Keratinocyte (primary cell): ENCODE measurements around the gene TIAM1. TPM values are rescaled to one million over a fixed set of nuclear protein-coding genes. Genes with fewer than 3 reads are reported as not detected.

Source experiments
- DNase-seq: peaks from one replicate; pipeline ENCODE4 v3.0.0-alpha.2; 2011; ENCODE audit warnings: low read depth, missing footprints, low spot score
- FAIRE-seq: peaks from 2 replicates; lab custom pipeline; 2011; peaks lifted over from hg19 to GRCh38; lab: Jason Lieb, UNC
- H2AFZ ChIP-seq: 2 replicates; pipeline ENCODE4 v1.6.0; 2012; ENCODE audit warnings: low read length, control low read depth, inconsistent platforms; ENCODE audit not compliant: control insufficient read depth
- H3K27ac ChIP-seq: 2 replicates; pipeline ENCODE4 v1.5.1; 2011; ENCODE audit warnings: low read length; ENCODE audit not compliant: control insufficient read depth, insufficient read depth
- H3K27me3 ChIP-seq: 3 replicates; pipeline ENCODE4 v1.6.0; 2011; ENCODE audit warnings: low read length; ENCODE audit not compliant: control insufficient read depth, insufficient read depth; ENCODE audit errors: extremely low read depth
- H3K36me3 ChIP-seq, 2 experiments: 2 replicates in 1 of 2; 3 replicates in 1 of 2; pipeline ENCODE4 v1.5.1; 2011; ENCODE audit warnings: low read length in 2 of 2, mild to moderate bottlenecking in 1 of 2; ENCODE audit not compliant: control insufficient read depth in 2 of 2, insufficient read depth in 2 of 2; ENCODE audit errors: extremely low read depth in 1 of 2
- H3K4me1 ChIP-seq: 3 replicates; pipeline ENCODE4 v1.5.1; 2011; ENCODE audit warnings: low read length; ENCODE audit not compliant: control insufficient read depth, insufficient read depth; ENCODE audit errors: extremely low read depth
- H3K4me2 ChIP-seq: 3 replicates; pipeline ENCODE4 v1.6.0; 2011; ENCODE audit warnings: low read depth, low read length; ENCODE audit not compliant: control insufficient read depth, insufficient read depth; ENCODE audit errors: extremely low read depth
- H3K4me3 ChIP-seq, 3 experiments: fragments of 200-600 bp in 1 of 3; sonication (generic) in 1 of 3; 2 replicates in 2 of 3; 3 replicates in 1 of 3; pipeline ENCODE4 v1.5.1; 2011 to 2016; ENCODE audit warnings: low read length in 3 of 3, mild to moderate bottlenecking in 3 of 3, control low read depth in 2 of 3, inconsistent platforms in 1 of 3, low read depth in 1 of 3, mixed read lengths in 1 of 3, mixed run types in 1 of 3, moderate library complexity in 1 of 3; ENCODE audit not compliant: control insufficient read depth in 2 of 3, insufficient read depth in 2 of 3; ENCODE audit errors: extremely low read depth in 1 of 3
- H3K79me2 ChIP-seq: 2 replicates; pipeline ENCODE4 v1.6.0; 2012; ENCODE audit warnings: low read length; ENCODE audit not compliant: control insufficient read depth, insufficient read depth
- H3K9ac ChIP-seq: 3 replicates; pipeline ENCODE4 v1.6.0; 2011; ENCODE audit warnings: low read length; ENCODE audit not compliant: control insufficient read depth, insufficient read depth; ENCODE audit errors: extremely low read depth
- H3K9me1 ChIP-seq: 3 replicates; pipeline ENCODE4 v1.6.0; 2011; ENCODE audit warnings: low read length; ENCODE audit not compliant: control insufficient read depth, insufficient read depth; ENCODE audit errors: extremely low read depth
- H3K9me3 ChIP-seq: 2 replicates; pipeline ENCODE4 v1.5.1; 2012; ENCODE audit warnings: low read depth, low read length; ENCODE audit not compliant: control insufficient read depth
- H4K20me1 ChIP-seq: 3 replicates; pipeline ENCODE4 v1.6.0; 2011; ENCODE audit warnings: low read length; ENCODE audit not compliant: control insufficient read depth, insufficient read depth; ENCODE audit errors: extremely low read depth
- CTCF ChIP-seq, 3 experiments: IDR thresholded peaks in 1 of 3; conservative IDR thresholded peaks in 1 of 3; optimal IDR thresholded peaks in 1 of 3; 2 replicates in 2 of 3; 3 replicates in 1 of 3; pipeline versions ENCODE3 to v1.5.1; 2011; ENCODE audit warnings: low read length in 3 of 3, mild to moderate bottlenecking in 3 of 3, moderate library complexity in 2 of 3, control low read depth in 1 of 3, inconsistent platforms in 1 of 3; ENCODE audit not compliant: insufficient read depth in 2 of 3; ENCODE audit errors: extremely low read depth in 1 of 3
- EZH2 ChIP-seq: IDR thresholded peaks from one replicate; pipeline ENCODE4 v1.6.1; 2012; ENCODE audit warnings: inconsistent platforms, mild to moderate bottlenecking, low read length, moderate library complexity
- dilution Hi-C: fragments of 300-500 bp; cut with MboI; formaldehyde crosslinking; loops from one replicate; pipeline ENCODE4 v1.7.0; 2020; ENCODE audit warnings: low sequenced_read_pairs; ENCODE audit not compliant: extremely low pct_ligation_motif_present
- polyA plus RNA-seq, 5 experiments: library from polyadenylated mRNA; depleted of rRNA in 3 of 5; stranded (reverse) in 3 of 5; stranded (forward) in 1 of 5; unstranded in 1 of 5; fragments of >200 nt; gene quantifications; 1 replicate in 1 of 5; 2 replicates in 3 of 5; 3 replicates in 1 of 5; pipeline versions ENCODE4 v1.2.1 to v1.2.3, GENCODE V29; 2011 to 2012; ENCODE audit warnings: missing spikeins in 2 of 5, low read depth in 1 of 5, low replicate concordance in 1 of 5

Gene TIAM1
- polyA plus RNA-seq, 1 donor (not counting 4 experiments of a cell fraction or from before 2014, with no cell fraction given): 8.3 TPM

- Histone ChIP-seq H3K4me2 (no peak overlapping the region), H3K9me1 (peaks cover 3% of the 10 kb centered on the region), H3K27ac (no peak overlapping the region), H3K9me3 (no peaks in the 10 kb centered on the region), H3K36me3 (no peaks in the 10 kb centered on the region), H3K9ac (no peak overlapping the region), H2AFZ (no peak overlapping the region), H4K20me1 (no peaks in the 10 kb centered on the region), H3K27me3 (no peaks in the 10 kb centered on the region), H3K4me1 (peaks cover 13% of the 10 kb centered on the region), H3K79me2 (no peaks in the 10 kb centered on the region), H3K4me3 (no peak overlapping the region)
- FAIRE-seq (no peak), DNase-seq (no peak)
- dilution Hi-C loops: no loop called here
- TF ChIP-seq EZH2 (no peak), CTCF (optimal IDR thresholded peaks at IDR 0.05 in 1 of 3, IDR thresholded peaks at IDR 0.05 in 1 of 3, conservative IDR thresholded peaks at IDR 0.05 in 1 of 3; ENCODE audit: extremely low read depth in 1 of 3, insufficient read depth in 2 of 3, low read length in 3 of 3) (no peak)
These were observed 38.2 kb downstream of the TIAM1 start for GRCh38 chr21:31305888-31306287.

DNA sequence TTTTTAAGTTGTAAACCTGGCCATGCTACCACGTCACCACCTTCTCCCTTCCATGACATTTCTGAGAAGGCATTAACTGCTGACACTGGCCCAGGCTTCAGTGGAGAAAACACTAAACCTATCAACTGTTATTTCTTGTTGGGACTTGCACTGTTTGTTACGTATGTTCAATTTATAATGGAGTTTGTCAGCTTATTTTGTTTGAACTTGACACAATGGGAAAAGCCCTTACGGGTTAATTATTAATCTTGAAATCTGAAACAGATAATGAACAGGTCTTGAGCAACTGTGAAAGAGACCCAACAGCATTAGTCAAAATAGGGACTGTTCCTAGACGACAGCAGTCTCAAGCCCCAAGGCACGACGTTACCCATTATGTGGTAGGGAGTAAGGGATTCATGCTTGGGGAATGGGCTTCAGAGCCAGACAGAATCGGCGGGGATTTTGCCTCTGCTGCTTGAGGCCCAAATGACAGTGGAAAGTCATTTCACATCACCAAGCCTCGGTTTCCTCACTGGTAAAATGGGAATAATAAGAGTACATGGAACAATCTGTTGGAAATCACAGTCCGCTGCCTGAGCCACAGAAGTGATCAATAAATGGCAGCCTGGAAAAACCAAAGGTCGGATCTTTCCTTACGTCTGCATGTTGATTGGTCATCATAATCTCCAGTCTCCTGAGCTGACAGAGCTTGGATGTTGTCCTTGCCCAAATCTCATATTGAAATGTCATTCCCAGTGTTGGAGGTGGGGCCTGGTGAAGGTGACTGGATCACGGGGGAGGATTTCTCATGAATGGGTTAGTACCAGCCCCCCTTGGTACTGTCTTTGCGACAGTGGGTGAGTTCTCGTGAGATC is 44.5 kb downstream of the TIAM1 start:
- FAIRE-seq (peak; percentile 81), DNase-seq (no peak)
- no peaks in the 10 kb centered on the region for H3K36me3 ChIP-seq
- no peak overlapping the region for H2AFZ ChIP-seq
- no peak overlapping the region for H3K4me3 ChIP-seq
- H3K27ac ChIP-seq: peak overlapping the region; percentile 66
- H3K9me1 ChIP-seq: no peaks in the 10 kb centered on the region
- peak overlapping the region; percentile 17 for H3K9ac ChIP-seq
- H3K27me3 ChIP-seq: no peaks in the 10 kb centered on the region
- dilution Hi-C loops: no loop called here
- no peaks in the 10 kb centered on the region for H4K20me1 ChIP-seq
- peaks cover 22% of the 10 kb centered on the region for H3K4me1 ChIP-seq
- no peaks in the 10 kb centered on the region for H3K9me3 ChIP-seq
- H3K79me2 ChIP-seq: no peaks in the 10 kb centered on the region
- H3K4me2 ChIP-seq: peak overlapping the region; percentile 67
- no peak for TF ChIP-seq EZH2
- no peak for TF ChIP-seq CTCF (optimal IDR thresholded peaks at IDR 0.05 in 1 of 3, IDR thresholded peaks at IDR 0.05 in 1 of 3, conservative IDR thresholded peaks at IDR 0.05 in 1 of 3; ENCODE audit: extremely low read depth in 1 of 3, insufficient read depth in 2 of 3, low read length in 3 of 3)
